NCI-H146 treated with DMSO at 0.1 percent for 48 hours (cell line): ENCODE measurements around the gene TM9SF2.

Experiments
- DNase-seq: peaks from one replicate; lab custom pipeline; 2025; ENCODE audit not compliant: unreplicated experiment; lab: John Stamatoyannopoulos, UW

TM9SF2 gene

DNA sequence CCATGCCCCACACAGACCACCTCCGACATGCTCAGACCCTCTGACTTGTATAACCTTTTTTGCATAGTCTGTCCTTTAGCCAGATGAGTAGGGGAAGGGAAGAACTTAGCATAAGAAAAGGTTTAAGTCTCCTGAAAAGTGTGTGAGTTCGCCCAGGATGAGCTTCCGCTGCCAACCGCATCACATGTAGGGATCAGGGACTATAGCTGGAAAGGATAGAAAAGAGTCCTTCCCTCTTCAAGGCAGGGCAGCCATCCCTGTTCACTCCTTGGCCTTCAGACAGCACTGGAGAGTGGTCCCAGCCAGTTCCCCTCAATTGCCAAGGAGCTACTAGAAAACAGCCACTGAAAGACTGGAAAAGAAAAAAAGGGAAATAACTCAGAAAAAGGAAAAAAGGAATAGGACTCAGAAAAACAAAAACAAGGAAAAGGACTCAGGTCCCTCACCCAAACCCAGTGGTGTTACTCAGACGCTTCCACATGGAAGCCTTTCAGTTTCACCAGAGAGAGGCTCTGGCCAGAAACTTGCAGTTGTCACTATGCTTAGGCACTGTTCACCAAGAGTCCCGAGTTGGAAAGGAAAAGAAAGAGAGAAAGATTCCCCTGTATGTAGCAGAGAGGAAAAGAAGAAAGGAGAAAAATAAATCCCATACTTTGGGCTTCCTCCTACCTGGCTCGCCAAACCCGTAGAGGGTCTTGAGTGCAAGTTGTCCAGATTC, 5.6 kb upstream of the TM9SF2 start:
- DNase-seq: no peak

DNA sequence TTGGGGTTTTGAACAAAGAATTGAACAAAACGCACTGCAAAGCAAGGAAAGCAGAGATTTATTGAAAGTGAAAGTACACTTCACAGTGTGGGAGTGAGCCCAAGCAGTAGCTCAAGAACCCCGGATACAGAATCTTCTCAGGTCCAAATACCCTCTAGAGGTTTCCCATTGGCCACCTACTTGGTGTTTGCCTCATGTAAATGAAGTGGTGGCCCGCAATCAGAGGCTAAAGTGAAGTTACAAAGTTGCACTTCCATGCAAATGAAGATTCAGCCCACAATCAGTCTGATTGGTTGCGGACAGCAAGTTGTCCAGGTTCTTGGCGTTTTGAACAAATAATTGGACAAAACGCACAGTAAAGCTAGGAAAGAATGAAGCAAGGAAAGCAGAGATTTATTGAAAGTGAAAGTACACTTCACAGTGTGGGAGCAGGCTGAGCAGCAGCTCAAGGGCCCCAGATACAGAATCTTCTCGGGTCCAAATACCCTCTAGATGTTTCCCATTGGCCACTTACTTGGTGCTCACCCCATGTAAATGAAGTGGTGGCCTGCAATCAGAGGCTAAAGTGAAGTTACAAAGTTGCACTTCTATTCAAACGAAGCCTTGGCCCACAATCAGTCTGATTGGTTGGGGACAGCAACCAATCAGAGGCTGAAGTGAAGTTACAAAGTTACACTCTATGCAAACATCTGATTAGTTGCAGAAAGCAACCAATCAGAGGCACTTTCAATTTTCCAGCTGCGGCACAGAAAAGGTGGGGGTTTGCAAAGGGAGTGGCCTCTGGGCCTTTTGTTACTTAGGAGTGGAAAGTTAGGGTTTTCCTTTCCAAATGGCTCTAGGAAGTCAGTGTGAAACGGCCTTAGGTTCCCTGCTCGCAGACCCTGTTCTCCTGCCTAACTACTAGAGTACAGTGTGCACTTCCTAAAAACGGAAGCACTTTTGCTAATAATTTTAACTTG, 4.8 kb upstream of the TM9SF2 start:
- no peak for DNase-seq

DNA sequence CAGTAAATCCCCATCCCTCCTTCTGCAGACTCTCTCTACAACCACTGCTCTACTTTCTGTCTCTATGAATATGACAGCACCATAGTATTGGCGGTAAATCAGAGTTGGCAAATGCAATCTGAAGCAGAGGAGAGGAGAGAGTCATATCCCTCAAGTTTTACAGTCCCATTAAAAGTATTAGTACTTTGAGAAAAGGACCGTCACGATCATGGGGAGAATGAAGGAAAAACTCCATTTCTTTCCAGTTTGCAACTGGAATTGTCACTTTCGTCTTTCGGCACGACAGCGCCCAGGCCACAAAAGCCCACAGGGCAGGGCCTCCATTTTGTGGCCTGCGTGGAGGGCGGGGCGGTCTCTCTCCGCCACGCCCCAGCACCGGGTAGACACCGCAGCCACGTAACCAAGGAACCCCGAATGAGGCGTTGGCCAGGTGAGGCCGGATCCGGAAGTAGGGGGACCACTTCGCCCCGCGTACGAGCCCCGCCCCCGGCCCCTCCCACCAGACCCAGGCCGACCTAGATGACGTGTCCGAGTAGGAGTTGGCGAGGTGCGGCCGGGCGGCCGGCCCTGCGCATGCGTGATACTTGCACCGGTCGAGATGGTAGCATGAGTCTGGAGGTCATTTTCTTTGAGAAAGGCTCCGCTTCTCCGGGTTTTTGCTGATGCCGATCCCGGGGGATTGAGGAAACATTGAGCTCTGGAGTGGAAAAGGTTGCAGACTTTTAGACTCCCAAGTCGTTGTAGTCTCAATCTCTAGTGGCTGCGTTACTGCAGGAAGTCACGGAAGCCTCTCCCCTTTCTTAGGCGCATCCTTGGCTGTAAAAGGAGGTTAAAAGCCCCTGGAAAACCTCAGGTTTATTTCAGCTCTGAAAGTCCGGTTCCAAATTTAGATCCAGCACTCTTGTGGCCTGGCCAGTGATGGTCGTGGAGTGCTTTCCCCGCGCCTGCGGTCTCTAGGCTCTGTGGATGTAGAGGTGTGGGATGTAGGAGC, 2.8 kb upstream of the TM9SF2 start:
- DNase-seq: peak; percentile 99

DNA sequence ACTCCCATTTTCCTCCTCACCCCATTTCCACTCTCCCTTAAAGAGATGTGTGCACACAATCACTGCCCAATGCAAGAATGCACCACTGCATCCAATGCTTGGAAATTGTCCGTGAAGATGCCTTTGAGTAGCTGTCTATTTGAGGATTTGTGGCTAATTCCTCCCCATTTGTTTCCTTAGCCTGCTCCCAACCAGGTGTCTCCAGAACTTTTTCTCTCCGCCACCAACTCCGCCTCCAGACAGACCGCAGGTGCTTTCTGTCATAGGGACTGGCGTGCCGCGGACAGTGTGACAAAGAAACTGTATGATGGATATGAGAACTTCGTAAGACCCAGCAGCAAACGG, 461 bp upstream of the TM9SF2 start:
- no peak for DNase-seq

DNA sequence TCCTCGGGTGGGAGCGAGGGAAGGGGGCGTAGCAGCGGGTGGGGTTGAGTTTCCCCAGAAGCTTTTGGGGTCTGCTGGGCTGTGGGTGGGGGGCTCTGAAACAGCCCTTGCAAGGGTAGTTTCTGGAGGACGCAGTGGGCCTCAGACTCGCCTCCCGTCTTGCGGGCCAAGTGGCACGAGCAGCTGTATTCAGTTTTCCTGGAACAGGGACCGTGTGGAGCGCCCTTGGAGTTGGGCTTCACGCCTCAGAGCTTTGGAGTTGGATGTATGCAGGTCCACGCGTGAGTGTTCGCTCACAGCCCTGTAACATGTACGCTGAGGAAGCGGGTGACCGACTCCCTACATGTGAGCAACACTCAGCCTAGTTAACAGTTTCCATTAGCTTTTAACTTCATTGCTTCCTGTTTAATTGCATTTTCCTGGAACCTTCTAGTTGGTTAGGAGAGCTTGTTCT, 603 bp downstream of the TM9SF2 start:
- DNase-seq: no peak

DNA sequence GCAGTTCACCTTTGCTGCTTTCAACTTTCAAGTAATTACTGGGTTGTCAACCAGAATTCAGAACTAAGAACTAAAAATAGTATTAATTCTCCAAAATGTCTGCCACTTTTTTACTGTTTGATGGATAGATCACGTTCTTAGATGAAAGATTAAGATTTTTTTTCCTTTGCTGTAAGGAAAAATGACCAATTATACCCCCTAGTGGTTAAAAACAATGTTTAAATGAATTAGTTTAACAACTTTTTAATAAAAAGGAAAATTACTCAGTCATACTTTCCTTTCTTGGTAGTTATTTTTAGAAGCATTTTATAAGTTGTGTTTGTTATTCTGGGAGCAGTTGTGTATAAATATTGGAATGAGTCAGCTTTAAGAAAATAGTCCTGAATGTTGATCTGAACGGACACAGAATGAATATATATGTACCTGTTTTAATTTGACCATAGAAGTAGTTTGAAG, 4.6 kb downstream of the TM9SF2 start:
- no peak for DNase-seq

DNA sequence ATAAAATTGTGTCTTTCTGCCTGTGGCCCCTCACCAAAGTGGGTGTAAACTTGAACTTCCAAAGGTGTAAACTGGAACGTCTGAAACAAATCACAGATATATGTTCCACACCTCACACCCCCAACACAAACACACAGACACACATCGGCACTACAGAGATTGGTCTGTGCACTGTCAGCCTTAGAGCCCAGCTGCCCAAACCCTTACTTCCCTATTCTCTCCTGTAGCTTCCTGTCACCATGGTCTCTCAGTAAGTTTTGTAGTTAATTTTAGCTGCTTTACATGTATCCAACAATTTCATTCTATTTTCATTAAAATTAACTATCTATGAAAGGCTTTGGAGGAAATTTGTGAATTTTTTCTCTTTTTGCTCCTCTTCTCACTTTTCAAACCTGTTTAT, 5.4 kb downstream of the TM9SF2 start:
- DNase-seq: no peak

DNA sequence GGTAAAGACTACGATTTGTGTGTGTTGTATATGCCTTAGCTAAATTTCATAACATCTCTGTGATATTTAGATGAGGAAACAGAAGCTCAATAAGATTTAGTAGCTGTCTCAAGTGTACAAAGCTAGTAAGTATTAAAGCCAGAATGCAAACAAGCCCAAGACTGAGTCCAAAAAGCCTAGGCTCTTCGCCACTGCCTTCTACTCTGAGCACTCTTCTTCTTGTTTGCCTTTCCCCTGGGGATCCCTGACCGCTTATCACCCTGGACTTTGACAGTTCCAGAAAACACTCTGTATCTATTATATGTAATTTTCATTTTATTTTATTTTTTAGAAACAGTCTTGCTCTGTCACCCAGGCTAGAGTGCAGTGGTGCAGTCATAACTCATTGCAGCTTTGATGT, 5.8 kb downstream of the TM9SF2 start:
- no peak for DNase-seq

DNA sequence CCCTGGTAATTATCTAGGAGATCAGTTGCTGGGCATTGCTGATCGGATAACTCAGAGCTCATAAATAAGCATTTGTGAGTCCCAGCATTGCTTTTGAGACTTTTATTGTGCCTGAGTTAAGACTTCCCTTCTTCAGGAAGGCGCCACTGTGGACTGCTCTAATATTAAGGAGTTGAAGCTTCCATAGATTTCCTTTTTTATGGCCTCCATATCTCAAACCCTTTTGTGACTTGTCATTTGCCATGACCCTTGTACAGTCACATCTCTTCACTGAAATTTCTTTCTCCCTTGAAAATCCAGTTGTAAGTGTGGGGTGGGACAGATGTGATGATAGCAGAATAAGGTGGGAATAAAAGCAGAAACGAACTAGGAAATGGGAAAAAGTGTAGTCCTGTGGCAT, 6.3 kb downstream of the TM9SF2 start:
- DNase-seq: no peak

DNA sequence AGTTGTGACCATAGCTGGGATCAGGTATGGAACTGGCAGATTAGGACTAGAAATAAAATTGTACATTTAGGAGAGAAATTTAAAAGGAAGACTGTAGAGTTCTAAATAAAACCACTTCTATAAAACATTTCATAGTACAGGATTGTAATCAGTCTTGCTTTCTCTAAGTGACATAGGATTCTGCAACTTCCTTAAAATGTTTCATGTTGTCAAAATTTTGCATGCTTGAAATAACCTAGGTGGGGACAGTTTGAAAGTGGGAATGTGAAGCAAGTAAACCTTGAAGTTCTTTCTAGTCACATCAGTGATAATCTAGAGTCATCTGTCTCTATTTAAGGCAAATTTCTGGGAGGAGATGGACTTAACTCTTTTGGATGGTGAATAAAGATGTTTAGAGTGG, 6.7 kb downstream of the TM9SF2 start:
- DNase-seq: no peak

DNA sequence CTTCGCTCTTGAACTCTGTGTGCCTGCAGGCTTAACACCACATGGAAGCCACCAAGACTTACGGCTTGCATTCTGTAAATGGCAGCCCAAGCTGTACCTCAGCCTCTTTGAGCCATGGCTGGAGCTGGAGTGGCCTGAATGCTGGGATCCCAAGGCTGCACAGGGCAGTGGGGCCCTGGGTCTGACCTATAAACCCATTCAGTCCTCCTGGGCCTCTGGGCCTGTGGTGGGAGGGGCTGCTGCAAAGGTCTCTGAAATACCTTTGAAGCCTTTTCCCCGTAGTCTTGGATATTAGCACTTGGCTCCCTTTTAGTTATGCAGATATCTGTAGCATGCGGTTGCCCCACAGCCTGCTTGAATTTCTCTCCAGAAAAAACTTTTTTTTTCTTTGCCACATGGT, 8.2 kb downstream of the TM9SF2 start:
- DNase-seq: no peak

DNA sequence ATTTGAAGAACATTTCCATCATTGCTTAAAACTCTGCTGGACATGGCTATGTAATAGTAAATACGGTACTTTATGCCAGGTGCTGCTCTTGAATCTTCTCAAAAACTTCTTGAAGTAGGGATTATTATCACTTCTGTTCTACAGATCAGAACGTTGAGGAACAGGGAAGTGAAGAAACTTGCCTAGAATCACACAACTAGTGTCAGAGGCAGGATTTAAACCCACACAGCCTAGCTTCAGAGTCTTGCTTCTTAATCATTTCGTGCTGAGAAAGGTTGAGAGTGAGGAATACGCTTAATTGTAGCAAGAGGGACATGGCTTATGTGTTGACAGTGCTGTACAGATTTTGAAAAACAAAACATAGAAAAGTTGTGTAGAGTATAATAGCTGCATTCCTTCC, 13.5 kb downstream of the TM9SF2 start:
- DNase-seq: no peak

DNA sequence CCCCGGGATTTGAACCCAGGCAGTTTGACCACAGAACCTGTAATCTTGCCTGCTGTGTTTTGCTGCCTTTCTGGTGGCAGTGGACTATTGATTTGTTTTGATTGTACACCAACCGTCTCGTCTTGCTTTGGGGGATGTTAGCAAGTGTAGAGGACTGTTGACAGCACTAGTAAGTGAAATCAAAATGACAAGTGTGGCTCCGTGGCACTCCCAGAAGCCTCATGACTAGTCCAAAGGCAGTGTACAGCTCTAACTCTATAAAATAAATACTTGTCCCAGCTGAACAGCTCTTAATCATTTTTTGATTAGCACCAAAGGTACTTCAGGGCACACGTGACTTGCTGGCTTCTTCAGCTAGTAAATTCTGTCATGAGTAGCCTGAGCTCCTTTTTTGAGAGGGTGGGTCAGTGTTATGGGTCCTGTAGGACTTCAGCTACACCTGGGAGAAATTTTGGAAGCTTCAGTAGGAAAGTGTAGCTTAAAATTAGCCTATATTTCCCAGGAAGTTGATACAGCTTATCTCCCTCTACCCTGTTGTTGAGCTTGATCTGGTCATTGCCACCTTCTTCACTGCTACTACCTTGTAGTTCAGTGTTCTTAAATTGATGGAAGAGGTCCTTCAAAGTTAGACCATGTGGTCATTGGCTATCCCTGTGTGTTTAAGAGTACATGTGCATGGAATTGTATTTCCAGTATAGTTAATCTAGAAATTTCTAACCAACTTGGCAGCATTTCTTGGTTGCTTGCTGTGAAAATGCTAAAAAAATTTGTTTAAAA, 15.1 kb downstream of the TM9SF2 start:
- no peak for DNase-seq

DNA sequence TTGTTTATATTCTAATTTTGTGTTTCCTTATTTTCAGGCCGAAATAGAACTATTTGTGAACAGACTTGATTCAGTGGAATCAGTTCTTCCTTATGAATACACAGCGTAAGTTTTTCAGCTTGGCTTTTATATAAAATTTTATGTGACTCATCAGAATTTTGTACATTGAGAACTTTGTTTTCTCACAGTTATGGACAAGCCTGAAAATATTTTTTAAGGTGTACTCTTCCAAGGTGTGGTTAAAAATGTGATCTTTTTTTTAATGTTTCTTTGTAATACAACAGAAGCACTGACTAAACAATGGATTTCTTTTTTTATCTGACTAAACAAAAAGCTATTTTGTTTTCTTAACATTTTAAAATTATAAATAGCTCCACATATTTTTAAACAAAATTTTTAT, 16.3 kb downstream of the TM9SF2 start:
- DNase-seq: no peak

DNA sequence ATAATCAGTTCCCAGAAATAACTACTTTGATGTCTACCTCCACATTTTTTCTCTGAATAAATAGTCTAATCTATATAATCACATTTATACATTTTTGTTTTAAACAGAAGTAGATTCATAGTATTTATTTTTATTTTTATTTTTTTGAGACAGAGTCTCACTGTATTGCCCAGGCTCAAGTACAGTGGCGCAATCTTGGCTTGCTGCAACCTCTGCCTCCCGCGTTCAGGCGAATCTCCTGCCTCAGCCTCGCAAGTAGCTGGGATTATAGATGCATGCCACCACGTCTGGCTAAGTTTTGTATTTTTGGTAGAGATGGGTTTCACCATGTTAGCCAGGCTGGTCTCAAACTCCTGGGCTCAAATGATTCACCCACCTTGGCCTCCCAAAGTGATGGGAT, 16.7 kb downstream of the TM9SF2 start:
- DNase-seq: no peak

DNA sequence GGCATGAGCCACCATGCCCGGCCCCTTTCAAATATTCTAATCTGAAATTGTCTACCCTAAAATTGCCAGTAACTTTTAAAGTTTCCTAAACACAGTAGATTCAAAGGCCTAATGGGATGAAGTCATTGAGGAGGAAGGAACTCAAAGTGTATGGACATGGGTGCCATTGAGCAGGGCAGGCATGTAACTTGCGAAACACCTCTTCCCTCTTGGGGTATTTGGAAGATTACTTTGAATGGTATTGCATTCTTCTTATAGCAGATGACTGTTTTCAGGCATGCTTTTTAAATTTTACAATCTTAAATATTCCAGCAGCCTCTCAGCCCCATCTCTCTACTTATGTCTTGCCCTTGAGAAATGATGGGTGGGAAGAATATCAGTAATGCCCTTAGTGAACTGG, 21.0 kb downstream of the TM9SF2 start:
- DNase-seq: no peak

DNA sequence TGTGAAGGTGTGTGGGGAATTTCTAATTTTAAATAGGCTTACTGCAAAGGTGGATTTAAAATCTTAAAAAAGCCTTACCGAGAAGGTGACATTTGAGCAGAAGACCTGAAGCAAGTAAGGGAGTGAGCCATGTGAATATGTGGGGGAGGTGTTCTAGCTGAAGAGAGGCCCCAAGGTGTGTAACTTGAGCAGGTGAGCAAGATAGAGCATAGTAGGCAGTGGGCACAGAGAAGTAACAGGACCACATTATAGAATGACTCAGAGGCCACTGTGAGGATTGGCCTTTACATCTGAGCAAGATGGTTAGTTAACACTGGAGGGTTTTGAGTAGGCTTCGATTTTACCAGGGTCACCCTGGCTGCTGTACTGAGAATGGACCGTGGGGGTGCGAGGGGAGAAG, 22.6 kb downstream of the TM9SF2 start:
- no peak for DNase-seq

DNA sequence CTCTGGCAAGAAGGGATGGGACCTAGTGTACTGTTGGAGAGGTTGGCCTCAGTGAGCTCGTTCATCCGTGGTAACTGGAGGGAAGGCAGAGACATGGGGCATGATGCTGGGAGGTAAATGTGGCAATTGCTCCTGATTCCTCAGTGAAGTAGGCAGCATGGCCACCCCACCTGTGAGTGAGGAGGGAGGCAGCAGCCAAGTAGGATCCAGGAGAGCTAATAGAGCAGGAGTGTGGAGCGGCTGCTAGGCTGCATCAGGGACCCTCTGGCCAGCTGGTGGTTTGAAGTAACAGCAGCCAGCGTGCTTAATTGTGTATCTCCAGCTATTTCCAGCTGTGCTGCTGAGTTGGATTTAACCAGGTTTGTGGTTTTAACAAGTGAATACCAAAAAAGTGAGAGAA, 24.7 kb downstream of the TM9SF2 start:
- DNase-seq: no peak

DNA sequence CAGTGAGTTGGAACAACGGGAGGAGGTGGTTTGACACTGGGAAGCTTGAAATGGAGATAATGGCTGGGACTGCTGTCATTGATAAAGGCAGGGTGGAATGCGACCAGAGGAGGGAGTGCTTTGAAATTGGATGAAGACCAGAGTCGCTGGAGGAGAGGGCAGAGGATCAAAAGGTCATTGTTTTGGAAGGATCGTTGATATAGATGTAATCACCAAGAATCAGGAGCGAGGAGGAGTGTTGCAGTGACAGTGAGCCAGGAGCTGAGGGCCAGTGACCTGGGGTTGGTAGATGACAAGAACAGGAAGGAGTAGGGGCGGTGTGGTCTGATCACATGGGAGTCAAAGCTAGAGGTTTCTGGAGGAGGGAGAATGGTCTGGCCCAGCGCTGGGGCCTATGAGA, 25.3 kb downstream of the TM9SF2 start:
- DNase-seq: no peak

DNA sequence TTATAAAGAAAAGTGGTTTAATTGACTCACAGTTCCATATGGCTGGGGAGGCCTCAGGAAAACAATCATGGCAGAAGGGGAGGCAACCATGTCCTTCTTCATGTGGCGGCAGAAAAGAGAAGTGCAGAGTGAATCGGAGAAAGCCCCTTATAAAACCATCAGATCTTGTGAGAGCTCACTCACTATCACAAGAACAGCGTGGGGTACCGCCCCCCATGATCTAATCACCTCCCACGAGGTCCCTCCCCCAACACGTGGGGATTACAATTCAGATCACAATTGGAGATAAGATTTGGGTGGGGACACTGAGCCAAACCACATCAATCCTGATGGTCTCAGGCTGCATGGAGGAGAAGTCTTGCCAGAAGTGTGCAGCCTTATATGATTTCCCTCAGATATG, 26.0 kb downstream of the TM9SF2 start:
- DNase-seq: no peak
